HG02870 (cell line): ENCODE results near the gene PTPRD.
"Not testable (repeated sequence)": the region's sequence is repeated elsewhere in the genome, so short reads cannot be mapped to it uniquely, and the experiment has no call there.

Experiments
- ATAC-seq: cut with Tn5 transposase; IDR thresholded peaks from one replicate; pipeline ENCODE4 v1.9.1; 2021; ENCODE audit warnings: mild to moderate bottlenecking, moderate library complexity; ENCODE audit not compliant: unreplicated experiment

PTPRD gene

DNA sequence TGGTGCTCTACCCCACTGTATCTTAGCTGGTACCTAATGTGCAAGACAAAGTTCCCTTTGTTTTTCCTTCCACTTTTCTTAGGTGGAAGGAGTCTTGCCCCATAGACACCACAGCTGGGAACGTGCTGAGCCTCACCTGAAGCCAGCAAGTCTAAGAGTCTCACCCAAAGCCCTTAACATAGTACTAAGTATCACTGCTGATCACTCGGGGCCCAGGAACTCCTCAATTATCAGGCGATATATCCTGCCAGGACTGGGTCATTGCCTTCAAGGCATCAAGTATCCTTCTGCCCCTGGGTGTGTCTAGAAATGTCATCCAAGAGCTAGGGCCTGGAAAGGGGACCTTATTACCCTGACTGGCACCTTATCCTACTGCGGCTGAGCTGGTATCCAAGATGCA is 123.9 kb downstream of the PTPRD start:
- ATAC-seq: no peak

GRCh38 chr9:10479172-10479571 is 133.6 kb downstream of the PTPRD start:
- no peak for ATAC-seq

GRCh38 chr9:10449201-10449617 is 163.6 kb downstream of the PTPRD start:
- not testable (repeated sequence) for ATAC-seq

- ATAC-seq: no peak
Observed at GRCh38 chr9:10447036-10447435, 165.8 kb downstream of the PTPRD start.

GRCh38 chr9:10443868-10444204 is 169.0 kb downstream of the PTPRD start:
- ATAC-seq: no peak

- no peak for ATAC-seq
Observed at GRCh38 chr9:10443181-10443867, 169.5 kb downstream of the PTPRD start.

DNA sequence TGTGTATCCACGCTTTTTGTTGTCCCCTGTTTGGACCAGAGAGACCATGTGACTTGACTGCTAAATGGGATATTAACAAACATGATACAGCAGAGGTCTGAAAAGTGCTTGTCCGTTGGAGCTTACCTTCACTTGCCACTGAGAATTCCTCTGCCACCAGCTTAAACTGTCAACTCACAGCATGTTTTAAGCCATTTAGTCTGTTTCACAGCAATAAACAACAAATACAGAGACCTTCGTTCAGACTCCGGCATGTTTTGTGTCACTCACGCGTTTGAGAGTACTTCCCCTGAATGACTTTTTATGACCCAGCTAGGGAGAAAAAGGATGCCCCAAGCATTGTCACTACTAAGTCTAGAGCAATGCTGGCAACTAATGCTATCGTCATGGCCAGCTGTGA is 173.8 kb downstream of the PTPRD start:
- no peak for ATAC-seq

GRCh38 chr9:10436756-10437155 is 176.0 kb downstream of the PTPRD start:
- ATAC-seq: no peak

DNA sequence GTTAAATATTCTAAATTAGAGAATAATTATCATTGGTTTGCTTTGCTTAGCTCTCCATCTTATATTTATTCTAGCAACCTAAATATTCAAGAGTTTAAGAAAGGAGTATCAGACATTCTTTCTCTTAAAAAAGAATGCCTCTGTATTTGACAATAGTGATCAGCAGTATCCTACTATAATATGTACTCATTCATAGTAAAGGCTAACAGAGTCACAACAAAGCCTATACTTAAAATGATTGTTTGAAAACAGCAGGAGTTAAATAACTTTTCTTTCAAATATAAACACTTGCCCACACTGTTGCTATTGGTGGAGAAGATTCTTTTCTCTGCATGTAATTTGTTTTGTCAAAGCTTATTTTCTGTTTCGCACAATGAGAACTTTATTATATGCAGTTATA is 178.4 kb downstream of the PTPRD start:
- ATAC-seq: no peak

DNA sequence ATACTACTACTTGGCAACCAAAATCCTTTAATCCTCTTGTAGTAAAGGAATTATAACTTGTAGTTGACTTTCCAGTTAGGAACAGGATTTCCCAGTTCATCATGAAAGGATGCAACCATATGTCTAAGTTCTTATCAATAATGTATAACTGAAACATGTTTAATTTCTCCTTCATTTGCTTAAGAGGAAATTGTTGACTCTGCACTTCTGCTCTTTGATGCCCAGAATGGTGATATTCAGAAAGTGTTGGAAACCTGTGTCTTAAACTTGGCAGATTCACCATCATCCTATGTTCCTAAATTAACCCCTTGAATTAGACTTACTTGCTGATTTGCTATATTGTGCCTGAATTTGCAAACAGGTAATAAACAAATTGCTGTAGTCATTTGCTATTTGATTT is 201.5 kb downstream of the PTPRD start:
- ATAC-seq: no peak

DNA sequence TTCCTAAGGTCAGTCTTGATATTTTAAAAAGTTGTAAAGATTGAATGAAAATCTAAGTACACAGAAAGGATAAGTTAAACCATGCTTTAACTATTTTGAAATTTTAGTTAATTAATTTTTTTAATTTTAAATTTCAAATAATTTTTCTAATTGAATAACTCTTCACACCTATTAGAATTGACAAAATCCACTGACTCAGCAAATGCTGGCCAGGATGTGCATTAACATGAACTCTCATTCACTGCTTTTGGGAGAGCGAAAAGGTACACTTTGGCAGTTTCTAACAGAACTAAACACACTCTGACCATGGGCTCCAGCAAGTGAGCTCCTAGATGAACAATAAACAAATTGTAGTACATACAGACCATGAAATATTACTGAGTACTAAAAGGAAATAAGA is 209.5 kb downstream of the PTPRD start:
- ATAC-seq: no peak

- ATAC-seq: no peak
Observed at GRCh38 chr9:10396615-10397014, 216.2 kb downstream of the PTPRD start.

- ATAC-seq: no peak
Observed at GRCh38 chr9:10387282-10387681, 225.5 kb downstream of the PTPRD start.

GRCh38 chr9:10371824-10372223 is 241.0 kb downstream of the PTPRD start:
- no peak for ATAC-seq

DNA sequence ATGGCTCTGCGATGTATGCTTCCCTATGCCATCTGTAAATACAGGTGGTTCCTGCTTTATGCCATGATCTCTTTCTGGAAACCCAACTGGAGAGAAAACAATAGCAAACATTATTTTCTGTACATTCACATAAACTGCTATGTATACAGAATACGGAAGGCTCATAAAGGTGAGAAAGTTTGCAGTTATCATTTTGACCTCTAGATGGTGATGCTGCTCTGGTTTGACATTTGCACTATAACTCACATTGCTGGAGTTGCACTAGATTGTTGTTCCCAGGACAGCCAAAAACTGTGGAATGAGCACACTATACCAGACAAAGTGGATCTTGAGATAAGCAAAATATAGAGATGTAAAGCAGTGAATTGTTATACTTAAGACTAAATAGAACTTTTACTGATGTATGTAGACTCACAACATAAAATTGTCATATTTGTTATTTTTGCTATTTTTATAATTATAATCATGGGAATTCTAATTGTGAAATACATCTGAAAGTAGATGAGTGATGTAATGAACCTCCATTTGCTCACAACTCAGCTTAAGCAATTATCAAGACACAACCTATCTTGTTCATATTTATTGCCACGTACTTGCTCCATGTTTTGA is 246.5 kb downstream of the PTPRD start:
- peak; percentile 92 for ATAC-seq

DNA sequence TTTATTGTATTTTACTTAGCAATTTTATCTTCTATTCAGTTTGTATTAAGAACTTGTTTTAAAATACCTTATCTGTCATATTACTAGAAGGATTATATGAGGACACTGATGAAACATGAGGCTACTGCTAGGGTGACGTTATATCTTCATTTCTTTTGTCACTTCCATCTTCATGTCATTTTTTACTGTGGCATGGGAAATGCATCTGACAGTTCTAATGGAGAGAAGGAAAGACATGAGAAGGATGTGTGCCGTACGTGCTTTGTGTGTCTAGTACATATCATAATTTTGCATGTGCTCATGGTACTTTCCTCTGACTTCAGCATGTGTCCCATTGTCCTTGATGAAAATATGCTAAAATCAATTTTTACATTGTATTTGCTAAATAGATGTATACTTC is 258.2 kb downstream of the PTPRD start:
- ATAC-seq: no peak

- not testable (repeated sequence) for ATAC-seq
Observed at GRCh38 chr9:10345621-10346020, 267.2 kb downstream of the PTPRD start.

GRCh38 chr9:10341057-10341456 is 271.7 kb downstream of the PTPRD start:
- no peak for ATAC-seq

GRCh38 chr9:10339152-10339551 is 273.6 kb downstream of the PTPRD start:
- no peak for ATAC-seq

GRCh38 chr9:10331157-10331556 is 281.6 kb downstream of the PTPRD start:
- no peak for ATAC-seq

DNA sequence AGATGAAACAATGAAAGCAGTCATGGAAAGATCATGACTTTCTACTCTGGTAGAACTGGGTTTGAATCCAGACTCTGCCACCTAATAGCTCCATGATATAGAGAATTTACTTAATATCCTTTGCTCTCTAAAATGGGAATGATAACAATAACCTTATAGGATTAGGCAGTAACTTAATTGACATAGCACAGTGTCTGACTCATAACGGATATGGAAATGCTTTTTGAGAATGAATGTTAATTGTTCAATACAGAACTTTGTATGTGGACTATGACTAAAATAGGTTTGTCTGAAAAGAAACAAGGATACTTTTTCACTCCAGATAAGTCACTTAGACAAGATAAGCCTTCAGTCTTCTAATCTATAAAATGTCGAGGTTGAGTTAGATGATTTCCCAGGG is 330.7 kb downstream of the PTPRD start:
- no peak for ATAC-seq

DNA sequence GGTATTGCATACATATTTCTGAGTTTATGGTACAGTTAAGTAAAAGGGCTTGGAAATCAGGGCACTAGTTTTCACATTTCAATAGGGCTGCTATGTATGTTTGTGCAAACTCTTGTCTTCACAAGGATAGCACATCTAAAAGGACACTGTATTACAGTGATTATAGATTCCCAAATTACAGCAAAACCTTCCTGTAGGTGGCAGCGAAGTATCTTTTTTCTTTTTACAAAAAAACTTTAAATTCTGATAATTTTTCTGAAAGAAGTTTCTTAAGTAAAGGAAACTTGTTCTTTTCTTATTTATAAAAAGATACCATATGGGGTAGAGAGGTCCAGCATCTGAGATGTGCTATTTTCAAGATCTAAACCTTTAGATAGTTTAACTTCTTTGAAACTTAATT is 337.8 kb downstream of the PTPRD start:
- ATAC-seq: no peak

GRCh38 chr9:10274175-10274574 is 338.6 kb downstream of the PTPRD start:
- no peak for ATAC-seq
